Raji (cell line): ENCODE results near the gene ANKMY1.

ENCODE experiments used
- POLR2A ChIP-seq: IDR thresholded peaks from 2 replicates; pipeline ENCODE4 v1.6.1; 2011; ENCODE audit warnings: low read depth, low read length, control low read depth; ENCODE audit not compliant: insufficient read depth

Gene ANKMY1

GRCh38 chr2:240529344-240529999 is 28.3 kb downstream of the ANKMY1 start:
- no peak for TF ChIP-seq POLR2A

- TF ChIP-seq POLR2A: no peak
Measured at GRCh38 chr2:240528406-240529040, 29.3 kb downstream of the ANKMY1 start.

- no peak for TF ChIP-seq POLR2A
Measured at GRCh38 chr2:240527153-240527750, 30.5 kb downstream of the ANKMY1 start.

- TF ChIP-seq POLR2A: no peak
Measured at GRCh38 chr2:240526521-240526920, 31.3 kb downstream of the ANKMY1 start.

GRCh38 chr2:240525802-240526201 is 32.0 kb downstream of the ANKMY1 start:
- no peak for TF ChIP-seq POLR2A

GRCh38 chr2:240524963-240525718 is 32.6 kb downstream of the ANKMY1 start:
- TF ChIP-seq POLR2A: no peak

GRCh38 chr2:240523451-240524281 is 34.1 kb downstream of the ANKMY1 start:
- TF ChIP-seq POLR2A: no peak

GRCh38 chr2:240522406-240522805 is 35.4 kb downstream of the ANKMY1 start:
- no peak for TF ChIP-seq POLR2A

GRCh38 chr2:240520974-240521350 is 36.8 kb downstream of the ANKMY1 start:
- no peak for TF ChIP-seq POLR2A

- TF ChIP-seq POLR2A: no peak
Measured at GRCh38 chr2:240520130-240520973, 37.4 kb downstream of the ANKMY1 start.

- TF ChIP-seq POLR2A: no peak
Measured at GRCh38 chr2:240519396-240520129, 38.2 kb downstream of the ANKMY1 start.

- no peak for TF ChIP-seq POLR2A
Measured at GRCh38 chr2:240518981-240519380, 38.8 kb downstream of the ANKMY1 start.

GRCh38 chr2:240517342-240517741 is 40.4 kb downstream of the ANKMY1 start:
- no peak for TF ChIP-seq POLR2A
